Gastrocnemius medialis (tissue), 4 donors: ENCODE measurements around the gene SLC4A2. TPM values are rescaled to one million over a fixed set of nuclear protein-coding genes. Genes with fewer than 3 reads are reported as not detected.

Source experiments
- ATAC-seq, 2 donors: fragments of 150-250 bp; one replicate each; pipeline ENCODE4 v1.9.1; 2016
- DNase-seq, 2 donors: peaks; one replicate each; pipeline ENCODE4 v3.0.0-alpha.2; 2019
- H3K27ac ChIP-seq, 4 donors: fragments of 200-600 bp; sonication (generic); 1 replicate in 1 of 4; 2 replicates in 3 of 4; pipeline ENCODE4 v1.5.1; 2016 to 2018; ENCODE audit warnings: mild to moderate bottlenecking in 2 of 4, moderate library complexity in 1 of 4
- H3K27me3 ChIP-seq, 3 donors: fragments of 200-600 bp; sonication (generic) in 2 of 3; 1 replicate in 1 of 3; 2 replicates in 2 of 3; pipeline versions ENCODE4 v1.5.1 to v1.6.0; 2016 to 2019; ENCODE audit warnings: mild to moderate bottlenecking in 1 of 3, moderate library complexity in 1 of 3
- H3K36me3 ChIP-seq, 2 donors: fragments of 200-600 bp; sonication (generic) in 1 of 2; one replicate each; pipeline ENCODE4 v1.5.1; 2017 to 2018
- H3K4me1 ChIP-seq, 2 donors: fragments of 200-600 bp; sonication (generic) in 1 of 2; one replicate each; pipeline ENCODE4 v1.5.1; 2016 to 2017; ENCODE audit warnings: mild to moderate bottlenecking in 2 of 2
- H3K4me3 ChIP-seq, 4 donors: fragments of 200-600 bp; sonication (generic) in 3 of 4; 1 replicate in 1 of 4; 2 replicates in 3 of 4; pipeline ENCODE4 v1.5.1; 2016 to 2019; ENCODE audit warnings: mild to moderate bottlenecking in 2 of 4
- H3K9me3 ChIP-seq, 3 donors: fragments of 200-600 bp; sonication (generic) in 2 of 3; 1 replicate in 1 of 3; 2 replicates in 2 of 3; pipeline ENCODE4 v1.5.1; 2016 to 2019
- CTCF ChIP-seq, 5 experiments: fragments of 450-650 bp in 3 of 5; fragments of 200-600 bp in 2 of 5; sonication (generic) in 2 of 5; IDR thresholded peaks in 4 of 5; conservative IDR thresholded peaks in 1 of 5; 1 replicate in 4 of 5; 2 replicates in 1 of 5; pipeline ENCODE4 v1.5.1; 2016 to 2019; ENCODE audit warnings: antibody characterized with exemption in 5 of 5, mild to moderate bottlenecking in 3 of 5, moderate library complexity in 3 of 5
- POLR2A ChIP-seq, 2 donors: fragments of 450-650 bp; IDR thresholded peaks; one replicate each; pipeline ENCODE4 v1.6.1; 2017; ENCODE audit warnings: antibody characterized with exemption in 2 of 2, mild to moderate bottlenecking in 2 of 2, moderate library complexity in 2 of 2
- in situ Hi-C, 4 donors: fragments of 200-750 bp; cut with MboI; loops; one replicate each; pipeline versions ENCODE4 v1.15.0 to v1.8.0; 2017; ENCODE audit warnings: low sequenced_read_pairs in 4 of 4
- intact Hi-C: fragments of 100-400 bp; cut with DNase I; formaldehyde crosslinking; loops from one replicate; pipeline ENCODE4 v1.15.1; 2023; ENCODE audit warnings: low total_unique reads
- total RNA-seq, 4 donors: library from RNA; depleted of rRNA; stranded (reverse); fragments of >200 nt; gene quantifications; one replicate each; pipeline versions ENCODE4 v1.1.0 to v1.2.3, GENCODE V29; 2016

The SLC4A2 gene
- total RNA-seq, 4 donors from 2014 or later: 27.5 to 39.6 (median 33.0) TPM

- H3K4me1 ChIP-seq: peaks cover 0 to 4% of the 10 kb centered on the region in 2 donors
- no peaks in the 10 kb centered on the region for H3K27me3 ChIP-seq
- H3K4me3 ChIP-seq: no peak overlapping the region
- peaks cover 0 to 37% of the 10 kb centered on the region in 2 donors for H3K36me3 ChIP-seq
- no peak overlapping the region for H3K27ac ChIP-seq
- intact Hi-C loops (no loop called here), in situ Hi-C loops (no loop called here)
- ATAC-seq (no peak), DNase-seq (no peak)
- TF ChIP-seq CTCF (IDR thresholded peaks at IDR 0.05 in 4 of 5, conservative IDR thresholded peaks at IDR 0.05 in 1 of 5): no peak
- no peaks in the 10 kb centered on the region for H3K9me3 ChIP-seq
Observed at GRCh38 chr7:151116603-151117440, 57.4 kb downstream of the SLC4A2 start.

- Histone ChIP-seq H3K9me3 (no peaks in the 10 kb centered on the region), H3K27ac (no peak overlapping the region), H3K27me3 (no peaks in the 10 kb centered on the region), H3K36me3 (peaks cover 0 to 37% of the 10 kb centered on the region in 2 donors), H3K4me3 (no peak overlapping the region), H3K4me1 (peaks cover 0 to 4% of the 10 kb centered on the region in 2 donors)
- DNase-seq (no peak), ATAC-seq (no peak)
- in situ Hi-C loops (no loop called here), intact Hi-C loops (no loop called here)
- TF ChIP-seq CTCF (IDR thresholded peaks at IDR 0.05 in 4 of 5, conservative IDR thresholded peaks at IDR 0.05 in 1 of 5) (no peak), POLR2A (IDR thresholded peaks at IDR 0.05) (no peak)
Observed at GRCh38 chr7:151117565-151117964, 58.2 kb downstream of the SLC4A2 start.

- no peak for ATAC-seq
- intact Hi-C loops: no loop called here
Observed at GRCh38 chr7:151118108-151119054, 59.0 kb downstream of the SLC4A2 start.

GRCh38 chr7:151119055-151119415 is 59.6 kb downstream of the SLC4A2 start:
- no peak for TF ChIP-seq CTCF (IDR thresholded peaks at IDR 0.05 in 4 of 5, conservative IDR thresholded peaks at IDR 0.05 in 1 of 5)
- TF ChIP-seq POLR2A (IDR thresholded peaks at IDR 0.05): no peak
- H3K9me3 ChIP-seq: no peaks in the 10 kb centered on the region
- intact Hi-C loops: no loop called here
- peaks cover 0 to 4% of the 10 kb centered on the region in 2 donors for H3K4me1 ChIP-seq
- no peak overlapping the region for H3K4me3 ChIP-seq
- no peak for ATAC-seq
- H3K27me3 ChIP-seq: no peaks in the 10 kb centered on the region
- H3K27ac ChIP-seq: no peak overlapping the region
- peaks cover 0 to 37% of the 10 kb centered on the region in 2 donors for H3K36me3 ChIP-seq
- in situ Hi-C loops: no loop called here
- DNase-seq: no peak

More at GRCh38 chr7:151118108-151119054, 59.0 kb downstream of the SLC4A2 start:
- H3K36me3 ChIP-seq: peaks cover 0 to 37% of the 10 kb centered on the region in 2 donors
- H3K27ac ChIP-seq: no peak overlapping the region
- H3K4me3 ChIP-seq: no peak overlapping the region
- in situ Hi-C loops: no loop called here
- no peaks in the 10 kb centered on the region for H3K9me3 ChIP-seq
- DNase-seq: no peak
- TF ChIP-seq CTCF (IDR thresholded peaks at IDR 0.05 in 4 of 5, conservative IDR thresholded peaks at IDR 0.05 in 1 of 5): no peak
- no peak for TF ChIP-seq POLR2A (IDR thresholded peaks at IDR 0.05)
- H3K27me3 ChIP-seq: no peaks in the 10 kb centered on the region
- peaks cover 0 to 4% of the 10 kb centered on the region in 2 donors for H3K4me1 ChIP-seq
